HG03460 (cell line): ENCODE results near the gene OR5D14.

Source experiments
- ATAC-seq: cut with Tn5 transposase; IDR thresholded peaks from one replicate; pipeline ENCODE4 v1.9.1; 2021; ENCODE audit not compliant: unreplicated experiment

OR5D14 gene

DNA sequence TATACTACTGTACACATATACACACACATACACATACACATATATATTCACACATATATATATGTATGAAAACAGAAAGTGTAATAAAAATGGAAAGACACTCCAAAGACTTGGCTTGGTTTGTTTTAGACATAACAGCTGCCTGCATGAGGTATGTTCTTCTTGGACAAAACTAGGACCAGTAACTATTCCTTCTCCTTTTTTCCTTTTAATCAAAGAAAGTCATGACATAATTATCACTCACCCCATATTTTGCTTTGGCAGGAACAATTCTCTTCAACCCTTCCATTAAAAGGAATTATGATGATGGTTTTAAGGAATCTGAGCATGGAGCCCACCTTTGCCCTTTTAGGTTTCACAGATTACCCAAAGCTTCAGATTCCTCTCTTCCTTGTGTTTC is at the start of gene OR5D14:
TSS of gene OR5D14 (plus strand) at position 301 of the 400 bp plus-strand sequence. CDS start at position 301, 0 bp downstream.
- no peak for ATAC-seq

DNA sequence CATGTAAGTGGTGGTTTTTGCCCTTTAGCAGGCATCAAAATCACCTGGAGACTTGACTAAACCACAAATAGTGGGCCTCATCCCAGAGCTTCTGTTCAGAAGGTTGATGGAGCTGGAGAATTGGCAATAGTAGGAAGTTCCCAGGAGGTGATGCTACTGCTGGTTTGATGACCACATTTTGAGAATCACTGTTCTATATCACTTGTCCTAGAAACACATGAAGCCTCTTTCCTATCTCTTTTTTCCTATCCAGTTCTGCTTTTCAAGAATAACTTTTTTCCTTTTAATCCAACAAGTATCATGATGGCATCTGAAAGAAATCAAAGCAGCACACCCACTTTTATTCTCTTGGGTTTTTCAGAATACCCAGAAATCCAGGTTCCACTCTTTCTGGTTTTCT is 22.2 kb upstream of the OR5D14 start, which contains the start of gene OR5D13:
TSS of gene OR5D13 (plus strand) at position 301 of the 400 bp plus-strand sequence. CDS start at position 301, 0 bp downstream.
- no peak for ATAC-seq

DNA sequence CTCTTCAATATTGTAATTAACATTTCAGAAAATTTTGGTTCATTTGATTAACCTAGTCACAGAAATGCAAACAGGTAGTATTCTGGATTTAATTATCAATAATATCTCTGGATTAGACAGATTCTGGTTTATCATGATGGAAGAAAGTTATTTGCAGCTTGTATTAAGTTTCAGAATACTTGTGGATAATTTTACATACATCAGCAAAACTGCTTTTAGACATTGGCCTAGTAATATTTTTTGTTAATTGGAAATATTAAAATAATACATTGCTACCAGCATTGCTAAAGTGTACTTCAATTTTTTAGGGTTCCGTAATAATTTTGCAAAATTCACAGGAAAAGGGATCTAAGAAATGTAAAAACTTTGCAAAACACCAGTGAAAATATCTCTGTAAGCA is 3.8 kb upstream of the OR5D14 start:
- no peak for ATAC-seq

DNA sequence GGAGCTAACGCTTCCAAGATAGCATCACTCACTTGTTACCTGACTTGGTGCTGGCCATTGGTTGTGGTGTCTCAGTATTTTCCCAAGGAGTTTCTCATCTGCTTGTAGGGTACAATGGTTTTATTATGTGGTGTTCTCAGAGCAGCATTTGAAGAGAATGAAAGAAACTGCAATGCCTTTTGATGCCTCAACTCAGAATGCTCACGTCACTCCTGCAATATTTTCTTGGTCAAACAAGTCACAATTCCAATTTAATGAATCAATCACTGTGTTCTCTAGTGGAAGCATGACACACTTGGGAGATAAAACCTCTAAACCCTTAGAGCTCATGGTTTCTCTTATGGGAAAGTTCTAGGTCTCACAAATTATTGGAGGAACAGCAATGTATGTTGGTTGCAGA is 2.0 kb upstream of the OR5D14 start:
- ATAC-seq, result no peak

DNA sequence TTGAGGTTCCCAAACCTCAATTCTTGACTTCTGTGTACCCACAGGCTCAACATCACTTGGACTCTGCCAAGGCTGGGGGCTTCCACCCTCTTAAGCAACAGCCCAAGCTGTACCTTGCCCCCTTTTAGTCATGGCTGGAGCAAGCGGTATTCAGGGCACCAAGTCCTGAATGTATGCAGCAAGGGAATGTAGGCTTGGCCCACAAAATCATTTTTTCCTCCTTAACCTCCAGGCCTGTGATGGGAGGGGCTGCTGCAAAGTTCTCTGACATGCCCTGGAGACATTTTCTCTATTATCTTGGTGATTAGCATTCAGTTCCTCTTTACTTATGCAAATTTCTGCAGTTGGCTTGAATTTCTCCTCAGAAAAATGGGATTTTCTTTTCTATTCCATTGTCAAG is 10.9 kb downstream of the OR5D14 start:
- ATAC-seq, result no peak

DNA sequence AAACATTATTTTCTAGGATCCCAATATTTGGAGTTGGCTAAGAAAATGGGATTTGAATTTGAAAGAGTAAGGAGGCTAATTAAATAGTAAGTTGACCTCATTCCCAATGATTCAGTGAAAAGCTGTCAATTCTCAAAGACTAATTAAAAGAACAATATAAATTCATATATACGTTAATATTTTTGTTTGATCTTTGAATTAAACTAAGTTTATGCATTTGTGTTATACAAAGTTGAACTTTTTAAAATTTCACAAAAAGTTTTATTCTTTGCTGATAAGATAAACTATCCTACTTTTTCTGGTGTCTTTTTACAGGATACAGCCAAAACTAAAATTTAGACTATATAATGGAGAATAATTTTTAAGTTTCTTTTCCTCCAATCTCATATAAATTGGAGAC is 15.7 kb downstream of the OR5D14 start, which contains the start of gene OR5L1:
TSS of gene OR5L1 (plus strand) at position 301 of the 400 bp plus-strand sequence. CDS start 100 bp downstream, outside the sequence.
- ATAC-seq, result no peak

DNA sequence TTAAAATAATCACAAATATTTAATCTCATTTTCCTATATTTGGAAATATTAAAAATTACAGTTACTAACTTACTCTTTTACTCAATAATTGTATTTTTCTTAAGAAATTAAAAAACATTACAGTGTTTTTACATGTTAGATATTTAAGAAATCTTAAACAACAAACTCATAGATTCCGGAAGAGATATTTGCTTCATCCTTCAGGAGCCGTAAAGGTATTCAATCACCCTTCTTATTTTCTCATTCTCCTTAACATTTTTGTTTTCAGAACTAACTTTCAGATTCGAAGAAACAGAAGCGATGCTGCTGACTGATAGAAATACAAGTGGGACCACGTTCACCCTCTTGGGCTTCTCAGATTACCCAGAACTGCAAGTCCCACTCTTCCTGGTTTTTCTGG is 24.0 kb downstream of the OR5D14 start, which contains the start of gene OR5D18:
TSS of gene OR5D18 (plus strand) at position 301 of the 400 bp plus-strand sequence. CDS start at position 301, 0 bp downstream.
- no peak for ATAC-seq

DNA sequence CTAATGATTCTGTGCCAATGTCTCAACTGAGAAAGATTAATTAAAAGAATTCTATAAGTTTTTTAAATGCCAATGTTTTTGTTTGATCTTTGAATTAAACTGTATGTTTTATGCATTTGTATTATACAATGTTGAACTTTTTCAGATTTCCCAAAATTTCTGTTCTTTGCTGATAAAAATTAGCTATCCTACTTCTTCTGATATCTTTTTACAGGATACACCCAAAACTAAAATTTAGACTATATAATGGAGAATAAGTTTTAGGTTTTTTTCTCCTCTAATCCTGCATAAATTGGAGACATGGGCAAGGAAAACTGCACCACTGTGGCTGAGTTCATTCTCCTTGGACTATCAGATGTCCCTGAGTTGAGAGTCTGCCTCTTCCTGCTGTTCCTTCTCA is 31.6 kb downstream of the OR5D14 start, which contains the start of gene OR5L2:
TSS of gene OR5L2 (plus strand) at position 301 of the 400 bp plus-strand sequence. CDS start at position 301, 0 bp downstream.
- no peak for ATAC-seq

DNA sequence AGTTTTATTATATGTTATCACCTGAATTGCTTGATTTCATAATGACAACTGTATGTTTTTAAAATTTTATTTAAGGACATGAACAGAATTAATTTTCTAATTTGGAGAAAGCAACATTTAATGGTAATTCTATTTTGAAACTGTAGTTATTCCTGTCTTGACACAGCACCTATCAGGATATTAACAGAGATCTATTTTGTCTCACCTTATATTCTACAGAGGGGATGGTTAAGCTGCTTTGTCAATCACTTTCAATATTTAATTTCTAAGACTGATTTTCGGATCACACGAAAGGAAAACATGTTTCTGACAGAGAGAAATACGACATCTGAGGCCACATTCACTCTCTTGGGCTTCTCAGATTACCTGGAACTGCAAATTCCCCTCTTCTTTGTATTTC is 43.1 kb downstream of the OR5D14 start, which contains the start of gene OR5D16:
TSS of gene OR5D16 (plus strand) at position 301 of the 400 bp plus-strand sequence. CDS start at position 301, 0 bp downstream.
- ATAC-seq, result no peak
